GM21526 (cell line): Measurements from ENCODE around the gene NOS1AP.

ENCODE experiments used
- ATAC-seq: cut with Tn5 transposase; IDR thresholded peaks from one replicate; pipeline ENCODE4 v1.9.1; 2021; ENCODE audit warnings: moderate library complexity; ENCODE audit not compliant: unreplicated experiment, low FRiP score

The NOS1AP gene

GRCh38 chr1:162353078-162353477, 283.6 kb downstream of the NOS1AP start:
- no peak for ATAC-seq

GRCh38 chr1:162353702-162354101, 284.2 kb downstream of the NOS1AP start:
- ATAC-seq = no peak

DNA sequence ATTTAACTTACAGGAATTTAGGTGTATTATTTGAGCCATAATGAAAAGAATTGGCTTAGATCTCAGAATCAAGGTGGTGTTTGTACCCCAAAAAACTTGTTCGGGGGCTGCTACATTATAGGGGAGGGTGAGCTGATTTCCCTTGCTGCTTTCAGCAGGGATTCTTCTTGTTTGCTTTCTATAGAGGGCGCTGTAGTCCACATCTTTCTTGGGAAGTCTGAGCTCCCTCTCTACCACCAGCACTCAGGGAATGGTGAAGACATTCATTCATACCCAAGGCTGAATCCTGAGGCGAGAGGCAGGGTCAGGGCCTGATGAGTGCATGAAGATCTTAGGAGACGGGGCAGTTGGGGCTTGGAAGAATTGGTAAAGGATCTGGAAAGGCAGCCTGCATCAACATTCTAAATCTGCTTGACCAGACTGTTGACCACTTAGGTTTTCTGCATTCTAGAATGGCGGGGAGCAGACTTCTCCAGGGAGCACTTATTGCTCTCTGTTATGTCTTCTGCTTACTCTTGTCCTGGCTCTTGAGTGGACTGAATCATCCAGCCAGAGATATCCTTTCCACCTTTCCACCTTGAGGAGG, 288.3 kb downstream of the NOS1AP start:
- ATAC-seq = no peak

DNA sequence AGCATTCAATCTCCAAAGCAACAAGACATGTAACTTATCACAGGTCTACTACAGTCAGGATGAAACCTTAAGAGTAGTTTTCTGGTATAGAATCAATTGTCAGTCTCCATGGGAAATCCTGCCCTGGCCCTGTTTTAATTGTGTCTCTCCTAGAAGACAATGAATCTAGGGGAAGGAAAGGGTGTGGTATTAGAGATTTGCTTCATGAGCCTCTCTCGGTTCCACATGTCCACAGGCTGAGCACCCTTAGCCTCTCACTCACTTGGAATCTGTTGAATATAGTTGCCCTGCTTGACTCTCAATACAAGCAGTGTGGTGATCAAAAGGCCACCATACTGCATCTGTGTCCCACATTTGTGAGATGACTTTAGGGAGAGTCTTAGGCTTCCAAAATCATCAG, 289.4 kb downstream of the NOS1AP start:
- ATAC-seq = no peak

DNA sequence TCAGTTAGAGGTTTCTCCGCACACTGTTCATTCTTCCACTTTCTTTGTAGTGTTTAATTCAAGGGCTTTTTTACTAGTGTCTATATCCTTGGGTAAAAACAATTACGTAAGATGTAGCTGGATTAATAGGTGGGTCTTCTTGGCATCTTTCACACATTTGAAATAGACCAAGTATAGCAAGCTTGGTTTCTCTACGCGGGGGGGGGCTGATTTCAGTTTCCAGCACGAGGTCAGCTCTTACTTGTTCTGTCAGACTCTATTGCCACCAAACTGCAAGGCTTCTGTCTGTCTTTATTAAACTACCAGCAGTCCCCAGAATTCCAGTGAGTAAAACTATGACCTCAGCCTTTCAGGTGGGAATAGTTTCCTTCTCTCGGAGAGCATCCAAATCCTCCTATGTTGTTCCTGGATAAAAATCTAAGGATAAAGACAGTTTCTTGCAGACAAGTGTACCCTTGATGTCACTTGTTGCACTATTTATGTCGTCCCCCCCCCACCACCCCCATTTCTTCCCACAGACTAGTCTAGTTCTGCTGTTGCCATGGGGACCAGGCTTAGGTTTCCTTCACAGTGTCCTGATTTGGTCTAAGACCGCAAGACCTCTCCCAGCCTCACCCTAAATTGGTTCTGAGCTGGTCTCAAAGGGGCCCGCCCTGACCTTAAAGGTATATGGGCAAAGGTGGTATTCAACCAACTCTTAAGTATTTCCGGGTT, 290.2 kb downstream of the NOS1AP start:
- ATAC-seq = no peak

DNA sequence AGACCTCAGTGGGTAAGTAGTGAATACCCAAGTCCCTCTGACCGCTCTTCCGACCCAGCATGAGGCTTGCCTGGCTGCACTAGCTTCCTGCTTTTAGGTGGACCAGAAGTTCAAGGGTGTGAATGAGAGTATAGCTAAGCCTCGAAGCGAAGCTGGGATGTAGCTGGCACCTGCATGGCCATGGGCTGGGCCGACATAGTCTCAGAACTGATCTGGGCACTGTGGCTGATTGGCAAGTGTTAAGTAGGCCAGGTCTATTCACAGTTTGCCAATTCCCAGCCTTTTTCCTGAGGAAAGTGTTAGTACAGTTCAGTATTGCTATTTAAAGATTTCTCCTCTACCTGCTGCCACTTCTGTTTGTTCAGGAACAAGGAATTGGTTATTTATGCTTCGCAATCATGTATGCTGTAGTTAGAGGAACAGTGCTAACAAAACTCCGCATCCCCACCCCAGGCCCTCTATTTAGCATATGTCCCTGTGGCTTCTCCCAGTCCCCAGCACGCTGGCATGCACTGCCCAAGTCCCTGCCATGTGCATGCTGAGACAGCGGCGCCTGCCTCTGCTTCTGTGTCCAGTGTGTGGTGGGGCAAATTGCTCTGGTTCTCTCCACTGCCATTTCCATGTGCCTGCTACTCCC, 290.9 kb downstream of the NOS1AP start:
- no peak for ATAC-seq

DNA sequence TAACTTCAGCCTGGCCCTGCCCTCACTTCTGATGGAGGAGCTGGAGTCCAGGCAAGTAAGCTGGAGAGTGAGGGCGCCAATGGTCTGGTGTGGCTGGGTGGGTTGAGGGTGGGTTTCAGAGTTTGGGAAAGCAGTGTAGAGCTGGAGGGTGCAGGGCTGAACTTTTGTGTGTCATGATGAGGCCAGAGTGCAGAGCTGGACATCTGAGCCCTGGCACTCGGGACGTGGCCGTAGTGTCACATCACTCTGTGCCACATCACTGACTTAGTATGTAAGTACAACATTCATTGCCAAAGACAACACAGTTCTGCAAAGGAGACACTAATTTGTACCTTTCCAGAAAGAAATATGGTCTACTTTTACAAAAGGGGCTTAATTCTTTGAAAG, 291.4 kb downstream of the NOS1AP start:
- ATAC-seq = no peak

DNA sequence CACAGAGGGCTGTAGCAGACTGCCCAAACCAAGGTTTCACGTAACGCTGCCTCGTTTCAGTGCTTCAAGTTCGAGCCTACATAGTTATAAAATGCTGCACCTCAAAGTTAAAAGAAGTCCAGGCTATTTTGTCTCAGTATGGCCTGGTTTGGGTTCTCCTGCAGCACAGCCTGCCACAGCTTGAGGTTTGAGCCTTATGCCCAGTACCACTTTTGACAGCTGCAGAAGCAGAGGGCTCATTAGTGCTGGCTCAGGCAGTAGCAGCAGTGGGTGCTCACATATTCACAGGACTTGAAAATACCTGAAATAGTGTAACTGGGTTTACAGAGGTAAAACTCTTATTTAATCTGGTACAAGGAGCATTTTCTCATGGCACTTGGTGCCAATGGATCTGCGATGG, 291.9 kb downstream of the NOS1AP start:
- no peak for ATAC-seq

DNA sequence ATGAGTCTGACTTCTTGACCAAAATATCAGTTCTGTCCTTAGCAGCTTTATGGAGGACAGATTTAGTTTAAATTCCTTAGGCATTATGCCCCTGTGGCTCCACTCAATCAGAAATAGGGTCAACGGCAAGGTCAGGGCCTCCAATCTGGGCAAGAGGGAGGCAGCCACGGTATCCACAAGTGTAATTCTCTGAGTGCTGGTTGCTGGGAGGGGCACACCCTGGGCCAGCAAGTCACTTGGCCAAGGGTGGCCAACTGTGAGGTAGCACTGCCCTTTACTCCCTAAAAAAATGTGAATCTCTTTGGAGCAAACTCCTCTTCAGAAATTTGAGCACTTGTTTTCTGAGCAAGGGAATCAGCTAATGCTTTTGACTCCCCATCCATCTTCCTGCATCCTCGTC, 294.3 kb downstream of the NOS1AP start:
- ATAC-seq = no peak

DNA sequence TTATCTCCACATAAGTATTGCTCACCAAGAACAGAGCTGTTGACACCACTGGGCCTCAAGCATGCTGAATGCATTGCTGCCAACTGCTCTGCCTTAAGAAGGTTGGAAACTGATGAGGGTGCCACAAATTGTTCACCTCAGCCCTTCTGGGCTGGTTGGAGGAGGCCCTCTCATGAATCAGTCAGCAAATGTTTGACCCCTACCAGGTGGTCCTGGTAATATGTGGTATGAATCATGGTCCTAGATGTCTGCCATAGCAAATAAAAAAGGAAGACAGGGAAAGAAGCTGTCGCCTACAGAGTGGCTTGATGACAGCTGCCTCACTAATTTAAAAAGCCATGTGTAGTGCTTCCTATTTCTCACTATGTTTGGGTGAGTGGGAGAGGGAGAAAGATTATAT, 295.0 kb downstream of the NOS1AP start:
- no peak for ATAC-seq

- no peak for ATAC-seq
Observed at GRCh38 chr1:162365284-162366020, 296.0 kb downstream of the NOS1AP start.

DNA sequence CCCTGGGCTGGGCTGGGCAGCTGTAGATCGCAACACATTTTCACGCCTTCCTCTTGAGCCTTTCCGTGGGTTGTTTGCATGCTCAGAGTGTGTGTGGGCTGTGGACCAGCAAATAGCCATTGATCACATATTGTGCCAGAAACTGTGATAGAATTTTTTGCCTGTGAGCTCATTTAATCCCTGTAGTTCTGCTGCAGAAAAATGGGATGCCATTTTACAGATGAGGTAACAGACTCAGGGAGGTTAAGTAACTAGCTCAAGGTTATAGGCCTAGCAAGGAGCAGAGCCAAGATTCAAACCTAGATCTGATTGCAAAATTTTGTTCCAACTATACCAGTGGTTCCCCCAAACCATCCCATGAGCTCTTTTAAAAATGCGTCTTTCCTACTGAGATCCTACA, 296.7 kb downstream of the NOS1AP start:
- ATAC-seq = no peak

- ATAC-seq = no peak
Observed at GRCh38 chr1:162366671-162367070, 297.2 kb downstream of the NOS1AP start.

DNA sequence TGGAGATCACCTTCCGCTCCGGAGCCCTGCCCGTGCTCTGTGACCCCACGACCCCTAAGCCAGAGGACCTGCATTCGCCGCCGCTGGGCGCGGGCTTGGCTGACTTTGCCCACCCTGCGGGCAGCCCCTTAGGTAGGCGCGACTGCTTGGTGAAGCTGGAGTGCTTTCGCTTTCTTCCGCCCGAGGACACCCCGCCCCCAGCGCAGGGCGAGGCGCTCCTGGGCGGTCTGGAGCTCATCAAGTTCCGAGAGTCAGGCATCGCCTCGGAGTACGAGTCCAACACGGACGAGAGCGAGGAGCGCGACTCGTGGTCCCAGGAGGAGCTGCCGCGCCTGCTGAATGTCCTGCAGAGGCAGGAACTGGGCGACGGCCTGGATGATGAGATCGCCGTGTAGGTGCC, 297.6 kb downstream of the NOS1AP start:
- no peak for ATAC-seq

- ATAC-seq = no peak
Observed at GRCh38 chr1:162367772-162368171, 298.3 kb downstream of the NOS1AP start.

DNA sequence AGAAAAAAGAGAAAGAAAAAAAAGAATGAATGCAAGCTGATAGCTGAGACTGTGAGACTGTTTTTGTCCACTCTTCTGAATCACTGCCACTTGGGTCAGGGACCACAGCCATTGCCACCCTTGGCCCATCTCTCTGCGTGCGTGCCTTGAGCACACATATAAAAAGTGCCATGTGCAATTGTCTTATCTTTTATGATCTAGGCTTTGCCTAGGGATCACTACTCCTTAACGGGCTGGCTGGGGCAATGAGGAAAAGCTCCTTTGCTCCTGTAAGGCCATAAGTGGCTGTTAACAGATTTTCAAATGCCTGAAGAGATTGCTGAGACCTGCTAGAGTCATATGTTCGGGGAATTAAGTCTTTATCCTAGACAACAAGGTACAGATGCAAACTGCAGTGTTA, 299.0 kb downstream of the NOS1AP start:
- ATAC-seq = no peak

- no peak for ATAC-seq
Observed at GRCh38 chr1:162369571-162369970, 300.1 kb downstream of the NOS1AP start.

DNA sequence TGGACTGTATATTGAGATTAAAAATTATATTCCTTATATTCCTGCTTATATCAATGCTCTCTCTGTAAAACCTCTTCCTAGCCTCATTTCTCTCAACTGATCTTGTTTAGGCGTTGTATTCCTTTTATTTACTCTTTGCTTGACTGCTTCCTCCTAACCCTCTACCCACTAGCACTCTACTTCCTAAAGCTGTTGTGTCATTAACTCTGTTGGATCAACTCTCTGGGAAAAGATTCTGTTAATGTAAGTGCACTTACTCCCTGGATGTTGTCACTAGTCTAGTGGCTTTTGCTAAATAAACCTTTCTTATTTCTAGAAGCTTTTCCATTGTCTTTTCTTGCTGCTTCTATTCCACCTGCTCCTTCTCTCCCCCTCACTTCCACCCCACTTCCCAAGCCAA, 300.7 kb downstream of the NOS1AP start:
- ATAC-seq = no peak

GRCh38 chr1:162370721-162371120, 301.2 kb downstream of the NOS1AP start:
- no peak for ATAC-seq

- no peak for ATAC-seq
Observed at GRCh38 chr1:162371611-162372010, 302.1 kb downstream of the NOS1AP start.
